ENCODE results near the gene POLD3.
"Not testable (repeated sequence)": the region's sequence is repeated elsewhere in the genome, so short reads cannot be mapped to it uniquely, and the experiment has no call there.

Gene POLD3

DNA sequence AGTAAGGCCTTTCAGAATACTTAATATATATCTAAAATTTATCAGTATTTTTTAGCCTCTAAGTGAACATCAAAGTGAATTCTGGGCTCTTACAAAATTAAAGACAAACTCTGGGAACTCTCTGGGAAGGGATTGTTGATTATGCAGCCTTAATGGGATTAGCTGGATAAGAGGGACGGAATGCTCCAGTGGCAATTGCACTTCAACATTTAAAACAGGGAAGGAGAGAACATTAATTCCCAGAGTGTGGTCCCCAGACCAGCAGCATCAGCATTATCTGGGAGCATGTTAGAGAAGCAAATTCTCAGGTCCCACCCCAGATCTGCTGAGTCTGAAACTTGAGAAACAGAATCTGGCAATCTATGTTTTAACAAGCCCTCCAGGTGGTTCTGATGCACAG is 46.5 kb downstream of the POLD3 start:
- no peak for DNase-seq (ENCODE audit: low spot score)

- DNase-seq (ENCODE audit: low spot score): no peak
Observed at GRCh38 chr11:74639533-74639932, 47.2 kb downstream of the POLD3 start.

DNA sequence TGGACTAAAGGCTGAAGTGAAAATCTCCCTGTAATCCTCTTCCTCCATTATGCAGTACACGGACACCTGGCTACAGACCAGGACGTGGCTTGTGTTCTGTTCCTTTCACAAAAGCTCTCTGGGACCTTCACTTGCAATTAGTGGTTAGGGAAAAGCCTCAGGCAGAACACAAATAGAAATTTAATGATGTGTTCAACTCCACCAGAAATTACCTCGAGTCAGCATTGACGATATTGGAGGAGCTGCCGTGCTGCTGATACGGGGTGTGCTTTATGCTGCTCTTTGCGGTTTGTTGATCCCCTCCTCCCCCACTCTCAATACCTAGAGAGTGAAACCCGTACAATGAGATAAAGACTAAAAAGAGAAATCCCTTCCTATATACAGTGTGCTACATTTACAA is 48.9 kb downstream of the POLD3 start:
- no peak for DNase-seq (ENCODE audit: low spot score)

DNA sequence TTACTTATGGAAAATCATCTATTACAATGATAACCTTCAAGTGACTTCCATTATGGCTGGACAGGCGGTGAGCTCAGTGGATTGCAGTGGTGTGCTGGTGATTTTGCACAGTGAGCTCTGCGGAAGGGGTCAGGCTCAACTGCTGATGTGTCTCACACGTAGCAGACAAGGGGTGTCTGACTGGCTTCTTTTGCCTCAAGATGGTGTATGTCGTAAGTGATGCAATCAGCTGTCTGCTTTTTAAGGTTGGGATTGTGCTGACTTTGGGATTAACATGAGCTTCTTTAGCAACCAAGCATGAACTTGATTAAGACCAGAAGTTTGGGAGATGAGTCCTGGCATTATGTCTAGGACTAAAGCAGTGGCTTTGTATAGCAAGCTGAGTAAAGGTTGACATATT is 49.5 kb downstream of the POLD3 start:
- DNase-seq (ENCODE audit: low spot score): no peak

DNA sequence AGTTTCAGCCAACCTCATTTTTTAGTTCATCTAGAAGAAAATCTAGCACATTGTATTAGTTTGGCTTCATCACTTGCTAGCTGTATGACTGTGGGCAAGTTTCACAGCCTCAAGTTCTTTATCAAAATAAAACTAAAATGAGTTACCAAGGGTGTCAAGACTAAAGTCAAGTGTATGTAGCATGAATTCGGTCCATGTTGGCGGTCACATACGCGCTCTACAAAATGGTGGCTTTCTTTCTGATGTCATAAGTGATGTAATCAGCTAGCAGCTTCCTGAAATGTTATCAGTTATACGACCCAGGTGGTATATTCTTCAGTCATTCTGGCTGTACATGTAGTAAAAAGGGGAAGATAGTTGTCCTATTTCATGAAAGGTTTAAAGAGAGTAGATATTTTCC is 50.5 kb downstream of the POLD3 start:
- no peak for DNase-seq (ENCODE audit: low spot score)

DNA sequence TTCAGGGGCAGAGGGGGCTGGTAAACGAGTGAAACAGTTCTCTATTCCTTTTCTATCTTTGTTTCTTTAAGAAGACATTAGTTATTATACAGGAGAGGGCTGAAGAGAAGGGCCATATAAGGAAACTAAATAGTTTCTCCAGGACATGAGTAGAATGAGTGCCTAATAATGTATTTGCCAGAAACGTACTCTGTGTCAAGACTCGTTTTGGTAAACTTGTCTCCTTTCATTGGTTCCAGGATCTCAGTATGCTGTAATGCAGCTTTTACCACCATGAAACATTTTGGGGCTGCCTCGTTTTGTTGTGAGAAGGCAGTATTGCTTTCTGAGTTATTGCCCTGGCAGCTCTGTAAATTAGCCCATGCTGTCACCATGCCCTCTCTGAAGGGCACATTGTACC is 51.7 kb downstream of the POLD3 start:
- no peak for DNase-seq (ENCODE audit: low spot score)

DNA sequence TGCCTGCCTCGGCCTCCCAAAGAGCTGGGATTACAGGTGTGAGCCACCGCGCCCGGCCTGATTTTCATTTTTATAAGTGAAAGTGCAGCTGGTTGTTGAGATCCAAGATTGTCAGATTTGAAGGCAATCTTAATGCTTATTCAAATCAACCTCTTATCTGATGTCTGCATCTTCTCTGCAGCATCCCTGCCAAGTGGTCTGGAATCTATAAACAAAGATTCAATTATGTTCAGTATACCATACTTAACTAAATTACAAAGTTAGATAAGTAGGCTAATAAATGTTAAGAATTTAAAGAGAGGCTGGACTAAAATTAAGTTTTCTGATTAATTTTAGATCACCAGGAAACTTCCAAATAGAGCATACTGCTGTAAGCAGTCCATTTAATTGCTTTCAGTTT is 53.8 kb downstream of the POLD3 start:
- DNase-seq (ENCODE audit: low spot score): no peak

- no peak for DNase-seq (ENCODE audit: low spot score)
Observed at GRCh38 chr11:74646954-74647353, 54.6 kb downstream of the POLD3 start.

- DNase-seq (ENCODE audit: low spot score): no peak
Observed at GRCh38 chr11:74647404-74647803, 55.0 kb downstream of the POLD3 start.

DNA sequence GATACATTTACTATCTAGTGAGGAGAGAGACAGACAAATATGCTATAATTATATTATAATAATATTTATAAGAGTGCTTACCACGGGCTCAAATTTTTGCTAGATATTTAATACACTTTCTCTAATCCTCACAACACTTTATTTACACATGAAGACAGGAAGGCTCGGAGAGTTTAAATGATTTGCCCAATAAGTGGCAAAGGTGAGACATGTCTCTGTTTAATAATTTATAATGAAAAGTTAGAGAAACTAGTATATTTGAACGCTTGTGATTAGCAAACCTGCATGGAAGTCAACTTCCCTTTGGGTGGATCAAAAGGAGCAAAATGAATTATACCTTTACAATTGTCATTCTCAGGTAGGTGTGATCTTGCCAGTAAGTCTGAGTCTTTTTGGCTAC is 55.4 kb downstream of the POLD3 start:
- no peak for DNase-seq (ENCODE audit: low spot score)

DNA sequence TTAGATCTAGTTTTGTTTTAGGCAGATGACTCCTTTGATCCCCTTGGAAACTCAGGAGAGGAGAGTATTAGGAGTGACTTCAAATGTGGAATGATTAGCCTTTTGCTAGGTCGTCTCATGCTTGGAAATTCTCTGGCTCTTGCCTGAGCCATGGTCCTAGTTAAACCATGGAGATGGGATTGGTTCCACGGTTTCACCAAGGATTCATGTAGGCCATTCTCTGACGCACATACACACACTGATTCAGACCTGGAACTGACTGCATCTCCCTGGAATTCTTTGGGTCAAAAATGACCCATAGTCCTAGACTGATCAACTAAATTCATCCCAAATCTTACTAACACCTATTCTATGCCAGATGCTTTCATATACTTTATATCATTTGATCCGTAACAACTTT is 56.5 kb downstream of the POLD3 start:
- DNase-seq (ENCODE audit: low spot score): no peak

DNA sequence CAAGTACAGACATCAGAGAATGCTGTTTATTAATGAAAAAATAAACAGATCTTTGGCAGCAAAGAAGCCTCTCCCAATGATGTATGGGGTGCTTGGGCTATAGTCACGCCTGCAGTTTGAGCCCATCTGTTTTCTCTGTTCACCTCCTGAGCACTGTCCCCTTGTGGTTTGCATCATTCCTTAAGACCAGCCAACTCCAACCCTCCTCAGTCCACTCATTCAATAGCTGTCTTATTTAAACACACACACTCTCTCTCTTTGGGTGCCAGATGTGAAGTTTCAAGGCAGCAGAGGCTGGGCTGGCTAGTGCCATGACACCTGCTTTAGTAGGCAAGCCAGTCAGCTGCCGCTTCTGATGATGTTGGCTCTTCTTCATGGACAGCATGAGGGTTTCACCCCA is 58.1 kb downstream of the POLD3 start:
- no peak for DNase-seq (ENCODE audit: low spot score)

GRCh38 chr11:74654976-74655375 is 62.6 kb downstream of the POLD3 start:
- DNase-seq (ENCODE audit: low spot score): no peak

GRCh38 chr11:74659124-74659523 is 66.7 kb downstream of the POLD3 start:
- DNase-seq (ENCODE audit: low spot score): not testable (repeated sequence)

- no peak for DNase-seq (ENCODE audit: low spot score)
Observed at GRCh38 chr11:74662487-74663103, 70.2 kb downstream of the POLD3 start.

GRCh38 chr11:74663315-74663714 is 70.9 kb downstream of the POLD3 start:
- no peak for DNase-seq (ENCODE audit: low spot score)

DNA sequence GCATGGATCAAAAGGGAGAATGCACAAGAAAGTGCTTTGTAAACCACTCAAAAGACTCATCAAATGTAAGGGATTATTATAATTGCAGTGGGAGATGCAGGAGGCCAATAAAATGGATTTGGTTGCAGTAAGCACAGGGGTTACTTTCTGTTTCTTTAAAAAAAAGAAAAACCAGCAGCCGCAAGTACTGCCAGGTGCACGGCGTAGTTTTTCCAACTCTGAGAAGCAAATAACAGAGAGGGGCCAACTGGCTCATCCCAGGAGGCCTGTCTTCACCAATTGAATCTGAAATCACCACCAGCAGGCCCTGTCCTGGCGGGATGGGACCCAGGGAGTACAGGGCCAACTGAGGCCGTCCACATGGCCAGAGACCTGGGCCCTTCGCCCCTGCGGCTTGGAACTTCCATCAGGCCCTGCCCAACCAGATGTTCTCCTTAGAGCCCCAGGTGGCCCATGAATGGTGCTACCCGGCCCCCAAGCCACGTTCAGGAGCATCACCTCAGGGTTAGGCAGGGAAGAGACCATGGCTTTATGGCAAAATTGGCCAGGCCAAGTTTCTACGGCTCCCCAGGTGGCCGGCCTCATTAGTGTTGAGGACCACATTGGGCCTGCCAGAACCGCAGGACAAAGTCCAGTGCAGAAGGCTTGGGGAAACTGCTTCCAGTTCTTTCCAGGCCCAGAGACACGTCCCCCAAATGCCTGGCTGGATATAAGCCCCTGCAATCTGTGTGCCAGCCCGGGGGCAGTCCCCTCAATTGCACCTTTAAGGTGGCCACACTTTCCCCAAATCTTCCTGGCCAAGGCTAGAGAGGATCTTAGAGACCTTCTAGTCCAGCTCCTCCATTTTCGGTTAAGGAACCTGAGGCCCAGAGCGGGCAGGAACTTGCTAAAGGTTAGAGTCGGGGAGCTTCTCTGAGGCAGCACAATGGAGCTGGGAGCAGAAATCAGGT is 77.1 kb downstream of the POLD3 start:
- no peak for DNase-seq (ENCODE audit: low spot score)

GRCh38 chr11:74670171-74670570 is 77.8 kb downstream of the POLD3 start:
- DNase-seq (ENCODE audit: low spot score): no peak

GRCh38 chr11:74671520-74672196 is 79.3 kb downstream of the POLD3 start:
- DNase-seq (ENCODE audit: low spot score): no peak

- DNase-seq (ENCODE audit: low spot score): no peak
Observed at GRCh38 chr11:74672332-74672955, 80.1 kb downstream of the POLD3 start.

DNA sequence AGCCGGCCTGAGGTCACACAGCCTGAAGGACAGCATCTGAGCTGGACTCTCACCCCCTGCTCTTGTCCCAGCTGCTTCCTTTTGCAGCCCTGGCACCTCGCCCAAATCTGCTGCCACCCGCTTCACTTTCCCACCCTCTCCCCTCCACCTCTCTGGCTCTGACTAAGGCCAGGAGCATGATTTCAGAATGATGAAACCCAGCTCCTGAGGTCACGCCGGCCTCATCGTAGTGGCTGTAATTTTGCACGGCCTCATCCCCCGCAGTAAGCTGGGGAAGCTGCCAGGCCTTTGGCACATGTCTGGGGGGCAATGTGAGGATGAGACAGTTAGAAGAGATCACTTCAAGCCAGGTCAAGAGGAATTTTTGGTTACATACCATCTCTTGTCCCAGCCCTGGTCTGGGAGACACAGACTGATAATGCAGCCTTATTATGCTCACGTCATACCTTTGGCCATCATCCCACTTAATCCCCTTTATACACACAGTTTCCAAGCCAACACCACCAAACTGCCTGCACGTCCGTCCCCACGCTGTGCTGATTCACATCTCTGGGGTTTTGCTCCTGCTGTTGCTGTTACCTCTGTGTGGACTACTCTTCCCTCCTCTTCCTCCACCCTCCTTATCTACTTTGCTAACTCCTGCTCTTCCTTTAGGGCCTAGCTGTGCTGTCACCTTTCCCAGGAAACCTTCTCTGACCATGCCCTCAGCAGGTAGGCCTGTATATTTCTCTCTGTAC is 80.7 kb downstream of the POLD3 start:
- peak; percentile 63 for DNase-seq (ENCODE audit: low spot score)

Data from globus pallidus (tissue), 1 donor.